Measurements from ENCODE around the gene CYFIP1. TPM values are rescaled to one million over a fixed set of nuclear protein-coding genes. Genes with fewer than 3 reads are reported as not detected.
"Not testable (repeated sequence)": the region's sequence is repeated elsewhere in the genome, so short reads cannot be mapped to it uniquely, and the experiment has no call there.

CYFIP1 gene
- total RNA-seq, 1 donor: 107 TPM

DNA sequence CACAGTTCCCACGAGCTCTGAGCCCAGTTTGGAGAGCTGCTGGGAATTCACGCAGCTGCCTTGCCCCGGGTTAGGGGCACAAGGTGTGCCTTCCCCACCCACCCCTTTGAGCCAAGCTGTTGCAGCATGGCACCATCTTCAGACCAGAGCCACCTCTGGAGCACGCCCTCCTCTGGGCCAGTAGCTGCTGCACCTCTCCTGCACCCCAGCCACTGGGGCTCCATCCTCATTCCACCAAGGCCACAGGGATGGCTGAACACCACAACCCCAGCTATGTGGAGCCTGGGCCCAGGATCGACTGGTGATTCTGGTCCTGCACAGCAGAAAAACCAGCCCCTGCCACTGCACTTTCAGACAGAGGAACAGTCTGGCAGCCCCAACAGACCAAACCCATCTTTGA, 33.5 kb upstream of the CYFIP1 start:
- H3K4me1 ChIP-seq (ENCODE audit: insufficient read depth, low read length): no peaks in the 10 kb centered on the region
- no peaks in the 10 kb centered on the region for H3K79me2 ChIP-seq (ENCODE audit: insufficient read depth, low read length)
- no peaks in the 10 kb centered on the region for H3K9me3 ChIP-seq (ENCODE audit: low read depth, low read length)
- peaks cover 62% of the 10 kb centered on the region for H3K36me3 ChIP-seq (ENCODE audit: insufficient read depth, low read length)
- no peak for DNase-seq (ENCODE audit: insufficient read length, low spot score, missing footprints)
- no peak overlapping the region for H3K4me2 ChIP-seq (ENCODE audit: insufficient read depth, low read length)
- TF ChIP-seq, protein P1, sequence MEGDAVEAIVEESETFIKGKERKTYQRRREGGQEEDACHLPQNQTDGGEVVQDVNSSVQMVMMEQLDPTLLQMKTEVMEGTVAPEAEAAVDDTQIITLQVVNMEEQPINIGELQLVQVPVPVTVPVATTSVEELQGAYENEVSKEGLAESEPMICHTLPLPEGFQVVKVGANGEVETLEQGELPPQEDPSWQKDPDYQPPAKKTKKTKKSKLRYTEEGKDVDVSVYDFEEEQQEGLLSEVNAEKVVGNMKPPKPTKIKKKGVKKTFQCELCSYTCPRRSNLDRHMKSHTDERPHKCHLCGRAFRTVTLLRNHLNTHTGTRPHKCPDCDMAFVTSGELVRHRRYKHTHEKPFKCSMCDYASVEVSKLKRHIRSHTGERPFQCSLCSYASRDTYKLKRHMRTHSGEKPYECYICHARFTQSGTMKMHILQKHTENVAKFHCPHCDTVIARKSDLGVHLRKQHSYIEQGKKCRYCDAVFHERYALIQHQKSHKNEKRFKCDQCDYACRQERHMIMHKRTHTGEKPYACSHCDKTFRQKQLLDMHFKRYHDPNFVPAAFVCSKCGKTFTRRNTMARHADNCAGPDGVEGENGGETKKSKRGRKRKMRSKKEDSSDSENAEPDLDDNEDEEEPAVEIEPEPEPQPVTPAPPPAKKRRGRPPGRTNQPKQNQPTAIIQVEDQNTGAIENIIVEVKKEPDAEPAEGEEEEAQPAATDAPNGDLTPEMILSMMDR (IDR thresholded peaks at IDR 0.05; ENCODE audit: extremely low read depth, low read depth, low read length): no peak
- H4K20me1 ChIP-seq (ENCODE audit: insufficient read depth, low read length): no peaks in the 10 kb centered on the region
- no peak overlapping the region for H3K4me3 ChIP-seq (ENCODE audit: insufficient read depth, low read length)
- H2AFZ ChIP-seq (ENCODE audit: low read length): no peak overlapping the region
- H3K27me3 ChIP-seq (ENCODE audit: insufficient read depth, low read length): no peaks in the 10 kb centered on the region
- H3K27ac ChIP-seq (ENCODE audit: low read depth, low read length): no peak overlapping the region

DNA sequence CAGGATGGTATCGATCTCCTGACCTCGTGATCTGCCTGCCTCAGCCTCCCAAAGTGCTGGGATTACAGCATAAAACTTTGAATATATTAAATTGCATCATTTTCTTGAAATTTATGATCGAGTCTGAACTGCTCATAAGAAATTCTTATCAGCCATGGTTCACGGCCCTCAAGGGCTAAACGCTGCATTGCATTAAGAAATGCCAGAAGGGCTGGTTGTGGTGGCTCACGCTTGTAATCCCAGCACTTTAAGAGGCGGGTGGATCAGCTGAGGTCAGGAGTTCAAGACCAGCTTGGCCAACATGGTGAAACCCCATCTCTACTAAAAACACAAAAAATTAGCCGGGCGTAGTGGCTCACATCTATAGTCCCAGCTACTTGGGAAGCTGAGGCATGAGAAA, 32.4 kb upstream of the CYFIP1 start:
- H3K27me3 ChIP-seq (ENCODE audit: insufficient read depth, low read length); H3K79me2 ChIP-seq (ENCODE audit: insufficient read depth, low read length); H3K27ac ChIP-seq (ENCODE audit: low read depth, low read length); H2AFZ ChIP-seq (ENCODE audit: low read length); H3K9me3 ChIP-seq (ENCODE audit: low read depth, low read length); H3K4me1 ChIP-seq (ENCODE audit: insufficient read depth, low read length); DNase-seq (ENCODE audit: insufficient read length, low spot score, missing footprints); H4K20me1 ChIP-seq (ENCODE audit: insufficient read depth, low read length); H3K4me3 ChIP-seq (ENCODE audit: insufficient read depth, low read length); H3K4me2 ChIP-seq (ENCODE audit: insufficient read depth, low read length): not testable (repeated sequence)
- H3K36me3 ChIP-seq (ENCODE audit: insufficient read depth, low read length): peaks cover 61% of the 10 kb centered on the region

DNA sequence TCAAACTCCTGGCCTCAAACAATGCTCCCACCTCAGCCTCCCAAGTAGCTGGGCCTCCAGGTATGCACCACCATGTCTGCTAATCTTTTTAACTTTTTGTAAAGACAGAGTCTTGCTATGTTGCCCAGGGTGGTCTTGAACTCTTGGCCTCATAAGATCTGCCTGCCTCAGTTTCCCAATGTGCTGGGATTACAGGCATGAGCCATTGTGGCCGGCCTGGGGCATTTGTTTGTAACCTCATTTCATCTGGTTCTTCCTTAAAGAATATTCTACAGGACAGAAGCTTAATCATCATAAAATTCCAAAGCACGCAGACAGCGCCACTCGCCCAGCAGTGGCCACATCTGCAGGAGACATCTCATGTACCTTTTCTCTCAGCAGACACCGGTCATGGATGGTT, 23.6 kb upstream of the CYFIP1 start:
- H2AFZ ChIP-seq (ENCODE audit: low read length): no peak overlapping the region
- no peaks in the 10 kb centered on the region for H3K79me2 ChIP-seq (ENCODE audit: insufficient read depth, low read length)
- no peak overlapping the region for H3K4me3 ChIP-seq (ENCODE audit: insufficient read depth, low read length)
- H3K4me1 ChIP-seq (ENCODE audit: insufficient read depth, low read length): no peaks in the 10 kb centered on the region
- TF ChIP-seq, protein P1 (IDR thresholded peaks at IDR 0.05; ENCODE audit: extremely low read depth, low read depth, low read length): no peak
- no peaks in the 10 kb centered on the region for H3K27me3 ChIP-seq (ENCODE audit: insufficient read depth, low read length)
- no peak overlapping the region for H3K27ac ChIP-seq (ENCODE audit: low read depth, low read length)
- no peak for DNase-seq (ENCODE audit: insufficient read length, low spot score, missing footprints)
- H3K36me3 ChIP-seq (ENCODE audit: insufficient read depth, low read length): peaks cover 49% of the 10 kb centered on the region
- H4K20me1 ChIP-seq (ENCODE audit: insufficient read depth, low read length): no peaks in the 10 kb centered on the region
- no peak overlapping the region for H3K4me2 ChIP-seq (ENCODE audit: insufficient read depth, low read length)
- no peaks in the 10 kb centered on the region for H3K9me3 ChIP-seq (ENCODE audit: low read depth, low read length)

DNA sequence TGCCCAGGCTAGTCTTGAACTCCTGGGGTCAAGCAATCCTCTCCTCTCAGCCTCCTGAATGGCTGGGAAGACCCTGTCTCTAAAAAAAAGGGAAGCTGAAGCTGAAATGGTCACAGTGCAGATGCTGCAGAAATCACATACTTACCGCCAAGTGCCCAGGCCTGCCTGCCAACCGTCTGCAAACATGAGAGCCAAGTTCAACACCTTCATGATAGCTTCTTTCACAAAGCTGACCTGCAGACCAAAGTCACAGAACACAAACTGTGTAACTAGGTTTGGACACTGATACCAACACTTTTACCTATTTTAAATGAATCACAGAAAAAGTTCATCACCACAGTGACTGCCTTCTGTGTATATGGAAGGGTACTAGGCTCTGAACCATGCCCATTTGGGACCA, 22.8 kb upstream of the CYFIP1 start:
- H3K4me2 ChIP-seq (ENCODE audit: insufficient read depth, low read length): no peak overlapping the region
- H3K27ac ChIP-seq (ENCODE audit: low read depth, low read length): no peak overlapping the region
- no peaks in the 10 kb centered on the region for H4K20me1 ChIP-seq (ENCODE audit: insufficient read depth, low read length)
- H2AFZ ChIP-seq (ENCODE audit: low read length): no peak overlapping the region
- TF ChIP-seq, protein P1 (IDR thresholded peaks at IDR 0.05; ENCODE audit: extremely low read depth, low read depth, low read length): no peak
- H3K9me3 ChIP-seq (ENCODE audit: low read depth, low read length): no peaks in the 10 kb centered on the region
- H3K36me3 ChIP-seq (ENCODE audit: insufficient read depth, low read length): peaks cover 41% of the 10 kb centered on the region
- H3K27me3 ChIP-seq (ENCODE audit: insufficient read depth, low read length): no peaks in the 10 kb centered on the region
- H3K4me1 ChIP-seq (ENCODE audit: insufficient read depth, low read length): no peaks in the 10 kb centered on the region
- DNase-seq (ENCODE audit: insufficient read length, low spot score, missing footprints): no peak
- no peaks in the 10 kb centered on the region for H3K79me2 ChIP-seq (ENCODE audit: insufficient read depth, low read length)
- no peak overlapping the region for H3K4me3 ChIP-seq (ENCODE audit: insufficient read depth, low read length)

Data from osteoblast (primary cell).